ENCODE results near the gene NEXMIF.

DNA sequence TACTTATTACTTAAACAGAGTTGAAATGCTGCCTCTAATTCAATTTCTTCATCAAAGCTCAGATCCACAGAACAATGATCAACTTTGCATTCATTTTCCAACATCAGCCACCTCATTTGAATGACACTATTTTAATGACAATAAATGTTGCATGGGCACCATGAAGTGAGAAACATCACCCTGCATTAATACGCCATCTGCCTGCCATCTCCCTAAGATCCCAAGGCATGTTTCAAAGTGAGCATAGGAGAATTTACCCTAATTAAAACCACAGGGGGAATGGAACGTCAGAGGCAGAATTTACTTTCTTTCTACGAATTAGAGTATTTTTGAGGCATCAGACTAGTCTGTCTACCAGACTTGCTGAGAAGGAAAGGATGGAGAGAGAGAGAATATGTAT is 32.7 kb downstream of the NEXMIF start:
- TF ChIP-seq CTCF (IDR thresholded peaks at IDR 0.05; ENCODE audit: poor library complexity) (no peak), EZH2 (IDR thresholded peaks at IDR 0.05; ENCODE audit: borderline replicate concordance) (no peak)
